ENCODE data around the gene SLC66A3.

The SLC66A3 gene

GRCh38 chr2:11155381-11156035, at the start of gene SLC66A3:
Gene SLC66A3 (plus strand): TSS chr2:11155467. CDS start chr2:11155547, 80 bp downstream.
- TF ChIP-seq POLR2A (IDR thresholded peaks at IDR 0.05; ENCODE audit: low read depth, low read length), result peak; percentile 93
- DNase-seq (ENCODE audit: insufficient read length, low spot score), result peak; percentile 92
- no peak for FAIRE-seq

- FAIRE-seq, result no peak
- no peak for DNase-seq (ENCODE audit: insufficient read length, low spot score)
- no peak for TF ChIP-seq POLR2A (IDR thresholded peaks at IDR 0.05; ENCODE audit: low read depth, low read length)
Measured at GRCh38 chr2:11109002-11109401, 46.3 kb upstream of the SLC66A3 start.

GRCh38 chr2:11112870-11113428, 42.3 kb upstream of the SLC66A3 start:
- FAIRE-seq (no peak), DNase-seq (ENCODE audit: insufficient read length, low spot score) (no peak)
- TF ChIP-seq POLR2A (IDR thresholded peaks at IDR 0.05; ENCODE audit: low read depth, low read length), result no peak

- no peak for TF ChIP-seq POLR2A (IDR thresholded peaks at IDR 0.05; ENCODE audit: low read depth, low read length)
- no peak for FAIRE-seq
Measured at GRCh38 chr2:11117776-11118175, 37.5 kb upstream of the SLC66A3 start.

GRCh38 chr2:11118761-11119160, 36.5 kb upstream of the SLC66A3 start:
- no peak for TF ChIP-seq POLR2A (IDR thresholded peaks at IDR 0.05; ENCODE audit: low read depth, low read length)

More at GRCh38 chr2:11117776-11118175, 37.5 kb upstream of the SLC66A3 start:
- DNase-seq (ENCODE audit: insufficient read length, low spot score), result no peak

GRCh38 chr2:11121099-11121822, 34.0 kb upstream of the SLC66A3 start:
- no peak for DNase-seq (ENCODE audit: insufficient read length, low spot score)
- FAIRE-seq, result no peak
- TF ChIP-seq POLR2A (IDR thresholded peaks at IDR 0.05; ENCODE audit: low read depth, low read length), result no peak

More at GRCh38 chr2:11118761-11119160, 36.5 kb upstream of the SLC66A3 start:
- no peak for FAIRE-seq
- DNase-seq (ENCODE audit: insufficient read length, low spot score), result no peak

- DNase-seq (ENCODE audit: insufficient read length, low spot score), result no peak
- TF ChIP-seq POLR2A (IDR thresholded peaks at IDR 0.05; ENCODE audit: low read depth, low read length), result no peak
- no peak for FAIRE-seq
Measured at GRCh38 chr2:11121823-11122155, 33.5 kb upstream of the SLC66A3 start.

- DNase-seq (ENCODE audit: insufficient read length, low spot score), result no peak
- TF ChIP-seq POLR2A (IDR thresholded peaks at IDR 0.05; ENCODE audit: low read depth, low read length), result no peak
- no peak for FAIRE-seq
Measured at GRCh38 chr2:11122380-11122779, 32.9 kb upstream of the SLC66A3 start.

- FAIRE-seq (no peak), DNase-seq (ENCODE audit: insufficient read length, low spot score) (no peak)
- no peak for TF ChIP-seq POLR2A (IDR thresholded peaks at IDR 0.05; ENCODE audit: low read depth, low read length)
Measured at GRCh38 chr2:11123001-11123809, 32.1 kb upstream of the SLC66A3 start.

- TF ChIP-seq POLR2A (IDR thresholded peaks at IDR 0.05; ENCODE audit: low read depth, low read length), result no peak
- peak; percentile 67 for DNase-seq (ENCODE audit: insufficient read length, low spot score)
- no peak for FAIRE-seq
Measured at GRCh38 chr2:11123856-11124759, 31.2 kb upstream of the SLC66A3 start.

GRCh38 chr2:11124760-11125068, 30.6 kb upstream of the SLC66A3 start:
- DNase-seq (ENCODE audit: insufficient read length, low spot score) (no peak), FAIRE-seq (no peak)
- no peak for TF ChIP-seq POLR2A (IDR thresholded peaks at IDR 0.05; ENCODE audit: low read depth, low read length)

GRCh38 chr2:11127761-11128160, 27.5 kb upstream of the SLC66A3 start:
- FAIRE-seq (no peak), DNase-seq (ENCODE audit: insufficient read length, low spot score) (no peak)
- TF ChIP-seq POLR2A (IDR thresholded peaks at IDR 0.05; ENCODE audit: low read depth, low read length), result no peak

- no peak for TF ChIP-seq POLR2A (IDR thresholded peaks at IDR 0.05; ENCODE audit: low read depth, low read length)
- DNase-seq (ENCODE audit: insufficient read length, low spot score) (no peak), FAIRE-seq (no peak)
Measured at GRCh38 chr2:11128243-11128951, 26.9 kb upstream of the SLC66A3 start.
